Retinal pigment epithelial cell (primary cell): ENCODE measurements around the gene TCEA2.

Source experiments
- DNase-seq: peaks from one replicate; pipeline ENCODE4 v3.0.0-alpha.2; 2010; ENCODE audit warnings: low read depth
- H3K4me3 ChIP-seq: 2 replicates; pipeline ENCODE4 v1.5.1; 2011; ENCODE audit warnings: mild to moderate bottlenecking, low read length, control low read depth, moderate library complexity
- CTCF ChIP-seq: conservative IDR thresholded peaks from 2 replicates; pipeline ENCODE4 v1.5.1; 2011; ENCODE audit warnings: low read depth, low read length, control low read depth, inconsistent platforms

Gene TCEA2

GRCh38 chr20:64100946-64101688 is 38.1 kb downstream of the TCEA2 start:
- DNase-seq: no peak
- H3K4me3 ChIP-seq: no peak overlapping the region
- TF ChIP-seq CTCF: no peak

- no peak for DNase-seq
- peak; percentile 72 for TF ChIP-seq CTCF
- peak overlapping the region; percentile 9 for H3K4me3 ChIP-seq
These were observed 39.0 kb downstream of the TCEA2 start for GRCh38 chr20:64101731-64102621.

GRCh38 chr20:64102647-64103354 is 39.8 kb downstream of the TCEA2 start:
- peak overlapping the region; percentile 9 for H3K4me3 ChIP-seq
- no peak for DNase-seq
- no peak for TF ChIP-seq CTCF

- no peak for TF ChIP-seq CTCF
- no peak for DNase-seq
- H3K4me3 ChIP-seq: no peak overlapping the region
These were observed 41.1 kb downstream of the TCEA2 start for GRCh38 chr20:64103871-64104666.

GRCh38 chr20:64104667-64105451 is 41.9 kb downstream of the TCEA2 start:
- TF ChIP-seq CTCF: no peak
- H3K4me3 ChIP-seq: no peak overlapping the region
- no peak for DNase-seq
